Measurements from ENCODE around the gene BCS1L.

GRCh38 chr2:218643751-218644310 lies 15.7 kb upstream of the BCS1L start:
- TF ChIP-seq CTCF (IDR thresholded peaks at IDR 0.05; ENCODE audit: low read depth, low read length) = no peak
- TF ChIP-seq EZH2phosphoT487 (IDR thresholded peaks at IDR 0.05; ENCODE audit: low read depth) = no peak

All from OCI-LY3 (cell line).